HG02938 (cell line): ENCODE data around the gene KAT14.
"Not testable (repeated sequence)": the region's sequence is repeated elsewhere in the genome, so short reads cannot be mapped to it uniquely, and the experiment has no call there.

Source experiments
- ATAC-seq: cut with Tn5 transposase; IDR thresholded peaks from one replicate; pipeline ENCODE4 v1.9.1; 2021; ENCODE audit warnings: mild to moderate bottlenecking, moderate library complexity; ENCODE audit not compliant: unreplicated experiment

Gene KAT14

GRCh38 chr20:18218280-18218679 is 80.6 kb downstream of the KAT14 start:
- ATAC-seq, result no peak

- ATAC-seq, result no peak
Measured at GRCh38 chr20:18223409-18223808, 85.7 kb downstream of the KAT14 start.

GRCh38 chr20:18224968-18225568 is 87.4 kb downstream of the KAT14 start:
- no peak for ATAC-seq

- no peak for ATAC-seq
Measured at GRCh38 chr20:18225632-18226031, 88.0 kb downstream of the KAT14 start.

GRCh38 chr20:18226741-18227140 is 89.1 kb downstream of the KAT14 start:
- not testable (repeated sequence) for ATAC-seq

GRCh38 chr20:18233408-18233943 is 95.8 kb downstream of the KAT14 start:
- no peak for ATAC-seq
